A673 (cell line): ENCODE data around the gene KIF26A.

Source experiments
- EZH2 ChIP-seq: fragments of 200-600 bp; sonication (generic); IDR thresholded peaks from 2 replicates; pipeline ENCODE4 v1.6.1; 2017; ENCODE audit warnings: borderline replicate concordance, low read depth, mild to moderate bottlenecking, mixed read lengths, antibody characterized with exemption, low read length; ENCODE audit not compliant: poor library complexity, severe bottlenecking
- TF ChIP-seq, protein P1 (sequence below): fragments of 300-800, 200-600 bp; sonication (generic); conservative IDR thresholded peaks from 2 replicates; pipeline ENCODE4 v1.5.1; 2017; ENCODE audit warnings: low read depth, mild to moderate bottlenecking, antibody characterized with exemption, low read length, moderate library complexity, mixed read lengths

DNA sequence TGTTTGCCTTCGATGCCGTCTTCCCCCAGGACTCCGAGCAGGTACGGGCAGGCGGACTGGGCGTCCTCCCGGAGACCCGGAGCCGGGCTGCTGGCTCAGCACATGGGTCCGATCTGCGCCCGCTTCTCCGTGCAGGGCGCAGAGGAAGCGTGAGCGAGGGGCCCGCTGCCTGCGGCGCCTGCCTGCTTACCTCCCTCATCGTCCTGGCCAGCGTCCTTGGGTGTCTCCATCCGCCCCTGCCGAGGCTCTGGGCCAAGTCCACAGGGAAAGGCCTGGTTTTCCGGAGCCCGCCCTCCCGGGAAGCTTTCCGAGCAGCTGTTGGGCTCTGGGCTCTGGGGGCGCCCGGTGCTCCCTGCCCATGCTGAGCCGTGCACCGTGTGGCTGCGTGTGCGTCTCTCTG, 33.5 kb downstream of the KIF26A start:
- TF ChIP-seq, protein P1, sequence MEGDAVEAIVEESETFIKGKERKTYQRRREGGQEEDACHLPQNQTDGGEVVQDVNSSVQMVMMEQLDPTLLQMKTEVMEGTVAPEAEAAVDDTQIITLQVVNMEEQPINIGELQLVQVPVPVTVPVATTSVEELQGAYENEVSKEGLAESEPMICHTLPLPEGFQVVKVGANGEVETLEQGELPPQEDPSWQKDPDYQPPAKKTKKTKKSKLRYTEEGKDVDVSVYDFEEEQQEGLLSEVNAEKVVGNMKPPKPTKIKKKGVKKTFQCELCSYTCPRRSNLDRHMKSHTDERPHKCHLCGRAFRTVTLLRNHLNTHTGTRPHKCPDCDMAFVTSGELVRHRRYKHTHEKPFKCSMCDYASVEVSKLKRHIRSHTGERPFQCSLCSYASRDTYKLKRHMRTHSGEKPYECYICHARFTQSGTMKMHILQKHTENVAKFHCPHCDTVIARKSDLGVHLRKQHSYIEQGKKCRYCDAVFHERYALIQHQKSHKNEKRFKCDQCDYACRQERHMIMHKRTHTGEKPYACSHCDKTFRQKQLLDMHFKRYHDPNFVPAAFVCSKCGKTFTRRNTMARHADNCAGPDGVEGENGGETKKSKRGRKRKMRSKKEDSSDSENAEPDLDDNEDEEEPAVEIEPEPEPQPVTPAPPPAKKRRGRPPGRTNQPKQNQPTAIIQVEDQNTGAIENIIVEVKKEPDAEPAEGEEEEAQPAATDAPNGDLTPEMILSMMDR = no peak
- no peak for TF ChIP-seq EZH2
